Ovary (tissue), 9 donors: Measurements from ENCODE around the gene NUDT22. TPM values are rescaled to one million over a fixed set of nuclear protein-coding genes. Genes with fewer than 3 reads are reported as not detected.

ENCODE experiments used
- DNase-seq, 5 donors: peaks; one replicate each; pipeline ENCODE4 v3.0.0-alpha.2; 2019 to 2020
- H3K27ac ChIP-seq, 2 donors: fragments of 200-600 bp; one replicate each; pipeline versions ENCODE4 v1.5.1 to v1.8.0; 2019 to 2022
- H3K27me3 ChIP-seq: fragments of 200-600 bp; one replicate; pipeline ENCODE4 v1.8.0; 2022
- H3K36me3 ChIP-seq: fragments of 200-600 bp; sonication (generic); one replicate; pipeline ENCODE4 v1.5.1; 2019
- H3K4me1 ChIP-seq: one replicate; pipeline ENCODE4 v1.8.1; 2013; ENCODE audit warnings: mild to moderate bottlenecking, moderate library complexity; ENCODE audit not compliant: insufficient read depth
- H3K4me3 ChIP-seq: fragments of 200-600 bp; sonication (generic); one replicate; pipeline ENCODE4 v1.5.1; 2017
- H3K9me3 ChIP-seq, 2 donors: fragments of 200-600 bp in 1 of 2; sonication (generic) in 1 of 2; one replicate each; pipeline versions ENCODE4 v1.5.1 to v1.8.1; 2013 to 2019; ENCODE audit warnings: mild to moderate bottlenecking in 1 of 2, moderate library complexity in 1 of 2
- CTCF ChIP-seq, 3 donors: fragments of 450-650 bp in 2 of 3; fragments of 200-600 bp in 1 of 3; IDR thresholded peaks; one replicate each; pipeline versions ENCODE4 v1.5.1 to v1.8.0; 2016 to 2022; ENCODE audit warnings: antibody characterized with exemption in 3 of 3, mild to moderate bottlenecking in 1 of 3
- EP300 ChIP-seq: sonication (generic); formaldehyde crosslinking; IDR thresholded peaks from one replicate; pipeline ENCODE4 v1.6.1; 2017; ENCODE audit warnings: antibody characterized with exemption
- POLR2A ChIP-seq: fragments of 450-650 bp; IDR thresholded peaks from one replicate; pipeline ENCODE4 v1.6.1; 2017; ENCODE audit warnings: antibody characterized with exemption, mild to moderate bottlenecking, moderate library complexity
- WGBS, 3 donors: extraction: QIAGEN DNeasy Blood & Tissue Kit in 1 of 3; methylation state at CpG; one replicate each; pipeline versions ENCODE4 v1.1.5 to v1.1.7; 2013 to 2017; 5-methylcytosine and 5-hydroxymethylcytosine counted together
- intact Hi-C, 4 donors: fragments of 100-400 bp; cut with DNase I; formaldehyde crosslinking; loops; one replicate each; pipeline versions ENCODE4 v1.11.0 to v1.15.1; 2022 to 2023
- polyA plus RNA-seq, 2 donors: library from polyadenylated mRNA; stranded (reverse); fragments of 200-250 nt in 1 of 2; fragments of 350-450 nt in 1 of 2; fragmentation: Illumina TruSeq in 1 of 2; extraction: RNeasy Lipid Tissue Mini Kit (QIAGEN cat#74804) in 1 of 2; gene quantifications; one replicate each; pipeline ENCODE4 v1.2.3, GENCODE V29; 2013 to 2014
- total RNA-seq, 7 donors: library from RNA; depleted of rRNA in 2 of 7; stranded (reverse); fragments of >200 nt in 2 of 7; fragmentation: NEBNext Ultra II Directional in 3 of 7; extraction: Animal tissue kit (Norgen Biotek cat#: 25700) in 3 of 7; gene quantifications; one replicate each; pipeline versions ENCODE4 v1.1.0 to v1.2.4, GENCODE V29; 2016 to 2023
- donor health status: DM: no; HTN: no; CAD: no; lungs with moderate emphysema.
- donor health status: DM: no; HTN: no; CAD: no.
- donor health status: Bipolar disorder and iron deficiency.
- donor health status: DM: yes; HTN: yes; CAD: no.
- donor health status: DM: no; HTN: no; CAD: no.
- donor health status: DM: yes; HTN: yes; CAD: no.

The NUDT22 gene
- total and polyA plus RNA-seq, 9 donors = 4.8 to 52.7 (median 36.8) TPM

- intact Hi-C loops = loop anchor here in 1 of 4 donors (5.0 kb wide), 1 partner anchor 47 kb away; no protein-coding TSS in a partner anchor
- Histone ChIP-seq H3K27ac (no peak overlapping the region), H3K9me3 (no peaks in the 10 kb centered on the region), H3K36me3 (no peaks in the 10 kb centered on the region), H3K4me3 (no peak overlapping the region), H3K27me3 (no peaks in the 10 kb centered on the region), H3K4me1 (peaks cover 15% of the 10 kb centered on the region)
- no peak for TF ChIP-seq POLR2A
- TF ChIP-seq CTCF (IDR thresholded peaks at IDR 0.05) = no peak
- no peak for TF ChIP-seq EP300
- 84 to 86% (median 85%) methylated on average over 8 of the region's 8 CpGs for whole genome bisulfite sequencing, 3 donors
- no peak for DNase-seq
Observed at GRCh38 chr11:64249563-64250414, 23.7 kb downstream of the NUDT22 start.

- no peaks in the 10 kb centered on the region for H3K36me3 ChIP-seq
- no peak for DNase-seq
- no peak for TF ChIP-seq POLR2A
- no peak for TF ChIP-seq EP300
- TF ChIP-seq CTCF (IDR thresholded peaks at IDR 0.05) = no peak
- peak overlapping the region; percentile 64 for H3K4me3 ChIP-seq
- intact Hi-C loops = loop anchor here in 1 of 4 donors (5.0 kb wide), 1 partner anchor 48 kb away; no protein-coding TSS in a partner anchor
- no peaks in the 10 kb centered on the region for H3K27me3 ChIP-seq
- peak overlapping the region in 1 of 2 donors; percentile 35 for H3K27ac ChIP-seq
- H3K4me1 ChIP-seq = peaks cover 15% of the 10 kb centered on the region
- WGBS, 3 donors = 15 to 16% (median 15%) methylated on average over 12 to 13 of the region's 13 CpGs
- H3K9me3 ChIP-seq = no peaks in the 10 kb centered on the region
Observed at GRCh38 chr11:64250415-64251015, 24.4 kb downstream of the NUDT22 start.

- Histone ChIP-seq H3K36me3 (no peaks in the 10 kb centered on the region), H3K4me3 (peak within 1 kb of the TSS; percentile 64), H3K4me1 (peaks cover 10% of the 10 kb centered on the region), H3K27me3 (no peaks in the 10 kb centered on the region), H3K27ac (peak within 1 kb of the TSS; percentile 32 to 35), H3K9me3 (no peaks in the 10 kb centered on the region)
- peak in 4 of 5 donors; percentile 70 to 84 (median 78) for DNase-seq
- intact Hi-C loops = loop anchor here in 1 of 4 donors (5.0 kb wide), 1 partner anchor 49 kb away; no protein-coding TSS in a partner anchor
- WGBS, 3 donors = 0 to 2% (median 1%) methylated on average over 34 to 75 of the region's 75 CpGs
- TF ChIP-seq POLR2A (peak; percentile 60), EP300 (no peak), CTCF (IDR thresholded peaks at IDR 0.05) (peak; percentile 61 to 91 (median 89))
Observed at GRCh38 chr11:64251016-64251752, 25.1 kb downstream of the NUDT22 start, which contains the start of gene PLCB3. TSS of gene PLCB3 (plus strand) at chr11:64251530. CDS start at chr11:64251650, 120 bp downstream.

GRCh38 chr11:64251753-64252002, 25.6 kb downstream of the NUDT22 start:
- no peak for TF ChIP-seq EP300
- TF ChIP-seq CTCF (IDR thresholded peaks at IDR 0.05) = no peak
- no peak for TF ChIP-seq POLR2A
- intact Hi-C loops = loop anchor here in 1 of 4 donors (5.0 kb wide), 1 partner anchor 49 kb away; no protein-coding TSS in a partner anchor
- Histone ChIP-seq H3K27me3 (no peaks in the 10 kb centered on the region), H3K4me1 (peaks cover 10% of the 10 kb centered on the region), H3K27ac (peak overlapping the region; percentile 28 to 32), H3K36me3 (no peaks in the 10 kb centered on the region), H3K4me3 (peak overlapping the region; percentile 64), H3K9me3 (no peaks in the 10 kb centered on the region)
- DNase-seq = no peak
- WGBS, 3 donors = 0 to 1% (median 0%) methylated on average over 13 to 18 of the region's 18 CpGs
